ENCODE data around the gene MCTP1. TPM values are rescaled to one million over a fixed set of nuclear protein-coding genes. Genes with fewer than 3 reads are reported as not detected.

Gene MCTP1
- total RNA-seq, 4 donors from 2014 or later: 28.7 to 117 (median 48.2) TPM

DNA sequence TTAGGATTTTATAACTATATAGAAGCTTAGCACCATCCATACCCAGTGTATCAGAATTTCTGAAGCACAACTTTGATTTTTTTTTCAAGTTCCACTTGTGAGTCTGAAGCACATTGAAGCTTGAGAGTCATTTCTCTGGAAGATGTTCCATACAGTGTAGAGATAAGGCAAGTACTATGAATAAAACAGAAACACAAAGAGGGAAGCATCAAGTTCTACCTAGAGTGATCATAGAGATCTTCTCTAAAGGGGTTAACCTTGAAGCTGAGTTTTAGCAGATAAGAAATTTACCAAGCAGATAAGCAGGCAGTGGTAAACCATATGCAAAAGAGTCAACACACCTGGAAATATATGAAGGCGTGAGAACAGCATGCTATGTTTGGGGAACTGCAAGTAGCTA, 125.3 kb downstream of the MCTP1 start:
- H3K9me3 ChIP-seq: no peaks in the 10 kb centered on the region
- H3K27me3 ChIP-seq: no peaks in the 10 kb centered on the region
- no peak overlapping the region for H3K4me3 ChIP-seq
- no peaks in the 10 kb centered on the region for H3K36me3 ChIP-seq
- 97% methylated on average over 1 of the region's 1 CpG for WGBS, 2 donors
- TF ChIP-seq, protein P1, sequence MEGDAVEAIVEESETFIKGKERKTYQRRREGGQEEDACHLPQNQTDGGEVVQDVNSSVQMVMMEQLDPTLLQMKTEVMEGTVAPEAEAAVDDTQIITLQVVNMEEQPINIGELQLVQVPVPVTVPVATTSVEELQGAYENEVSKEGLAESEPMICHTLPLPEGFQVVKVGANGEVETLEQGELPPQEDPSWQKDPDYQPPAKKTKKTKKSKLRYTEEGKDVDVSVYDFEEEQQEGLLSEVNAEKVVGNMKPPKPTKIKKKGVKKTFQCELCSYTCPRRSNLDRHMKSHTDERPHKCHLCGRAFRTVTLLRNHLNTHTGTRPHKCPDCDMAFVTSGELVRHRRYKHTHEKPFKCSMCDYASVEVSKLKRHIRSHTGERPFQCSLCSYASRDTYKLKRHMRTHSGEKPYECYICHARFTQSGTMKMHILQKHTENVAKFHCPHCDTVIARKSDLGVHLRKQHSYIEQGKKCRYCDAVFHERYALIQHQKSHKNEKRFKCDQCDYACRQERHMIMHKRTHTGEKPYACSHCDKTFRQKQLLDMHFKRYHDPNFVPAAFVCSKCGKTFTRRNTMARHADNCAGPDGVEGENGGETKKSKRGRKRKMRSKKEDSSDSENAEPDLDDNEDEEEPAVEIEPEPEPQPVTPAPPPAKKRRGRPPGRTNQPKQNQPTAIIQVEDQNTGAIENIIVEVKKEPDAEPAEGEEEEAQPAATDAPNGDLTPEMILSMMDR (IDR thresholded peaks at IDR 0.05): no peak
- TF ChIP-seq POLR2A (IDR thresholded peaks at IDR 0.05): no peak
- no peak overlapping the region for H3K27ac ChIP-seq
- DNase-seq (ENCODE audit: low spot score in 2 of 2): no peak
- peaks cover 0 to 13% (median 0%) of the 10 kb centered on the region in 4 donors for H3K4me1 ChIP-seq

DNA sequence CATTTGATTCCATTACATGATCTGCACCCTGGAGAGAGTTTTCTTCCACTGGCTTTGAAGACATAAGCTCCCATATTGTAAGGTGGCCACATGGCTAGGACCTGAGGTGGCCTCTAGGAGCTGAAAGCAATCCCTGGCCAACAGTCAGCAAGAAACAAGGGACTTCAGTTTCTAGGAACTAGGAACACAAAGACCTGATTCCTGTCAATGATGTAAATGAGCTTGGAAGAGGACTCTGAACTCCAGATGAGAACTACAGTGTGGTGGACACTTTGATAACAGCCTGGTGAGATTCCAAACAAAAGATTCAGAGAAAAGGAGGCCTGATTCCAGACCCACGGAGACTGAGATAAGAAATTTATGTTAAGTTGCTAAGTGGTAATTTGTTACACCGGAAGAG, 129.0 kb downstream of the MCTP1 start:
- Histone ChIP-seq H3K27ac (no peak overlapping the region), H3K9me3 (no peaks in the 10 kb centered on the region), H3K27me3 (no peaks in the 10 kb centered on the region), H3K36me3 (no peaks in the 10 kb centered on the region), H3K4me3 (no peak overlapping the region), H3K4me1 (no peaks in the 10 kb centered on the region)
- WGBS, 2 donors: 80 to 94% methylated on average over 2 of the region's 2 CpGs
- DNase-seq (ENCODE audit: low spot score in 2 of 2): no peak
- TF ChIP-seq, protein P1 (IDR thresholded peaks at IDR 0.05): no peak
- TF ChIP-seq EP300 (IDR thresholded peaks at IDR 0.05) (no peak), POLR2A (IDR thresholded peaks at IDR 0.05) (no peak)

DNA sequence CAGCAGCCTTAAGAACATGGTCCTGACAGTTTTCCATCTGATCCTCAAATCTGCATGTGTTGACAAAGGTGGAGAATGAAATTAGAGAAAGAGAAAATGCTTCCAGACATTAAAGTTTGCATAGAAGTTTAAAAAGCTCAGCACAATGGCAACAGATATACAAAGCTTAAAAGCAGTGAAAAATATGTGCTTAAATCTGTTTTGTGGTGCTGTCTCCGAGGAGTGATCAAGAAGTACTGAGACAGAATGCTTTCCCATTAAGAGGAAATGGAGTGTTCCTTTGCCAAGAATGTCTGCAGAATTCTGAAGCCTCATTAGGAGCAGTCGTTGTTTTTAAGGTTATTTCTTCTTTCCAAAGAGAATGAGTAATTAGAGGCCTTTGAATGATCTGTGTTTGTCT, 131.4 kb downstream of the MCTP1 start:
- TF ChIP-seq, protein P1 (IDR thresholded peaks at IDR 0.05): no peak
- TF ChIP-seq EP300 (IDR thresholded peaks at IDR 0.05) (no peak), POLR2A (IDR thresholded peaks at IDR 0.05) (no peak)
- Histone ChIP-seq H3K27ac (peak overlapping the region in 1 of 4 donors; percentile 26), H3K36me3 (no peaks in the 10 kb centered on the region), H3K27me3 (no peaks in the 10 kb centered on the region), H3K4me3 (no peak overlapping the region), H3K9me3 (peaks cover 0 to 5% (median 0%) of the 10 kb centered on the region in 4 donors), H3K4me1 (no peaks in the 10 kb centered on the region)
- WGBS, 2 donors: 10 to 11% methylated on average over 2 of the region's 2 CpGs
- no peak for DNase-seq (ENCODE audit: low spot score in 2 of 2)

DNA sequence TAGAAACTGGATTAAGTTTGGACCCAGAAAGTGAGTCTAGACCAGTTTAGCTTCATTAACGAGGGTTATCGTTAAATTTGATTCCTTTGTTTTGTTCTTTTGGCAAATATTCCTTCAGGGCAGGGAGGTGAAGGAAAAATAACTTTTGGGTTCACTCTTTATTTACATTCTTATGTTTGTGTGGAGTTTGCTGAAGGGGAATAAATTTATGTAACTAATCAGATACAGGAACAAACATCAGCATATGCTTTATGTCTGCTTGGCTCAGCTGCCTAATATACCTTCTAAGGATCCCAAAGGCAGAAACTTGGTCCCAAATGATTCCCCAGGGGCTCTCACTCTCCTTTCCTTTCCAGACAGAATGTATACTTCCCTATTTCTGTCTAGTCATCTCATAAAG, 132.4 kb downstream of the MCTP1 start:
- Histone ChIP-seq H3K9me3 (peaks cover 0 to 12% (median 2%) of the 10 kb centered on the region in 4 donors), H3K36me3 (no peaks in the 10 kb centered on the region), H3K27me3 (no peaks in the 10 kb centered on the region), H3K27ac (peak overlapping the region in 2 of 4 donors; percentile 26 to 37), H3K4me3 (no peak overlapping the region), H3K4me1 (no peaks in the 10 kb centered on the region)
- no peak for TF ChIP-seq EP300 (IDR thresholded peaks at IDR 0.05)
- TF ChIP-seq, protein P1 (IDR thresholded peaks at IDR 0.05): no peak
- 45 to 62% methylated on average over 2 of the region's 2 CpGs for WGBS, 2 donors
- no peak for DNase-seq (ENCODE audit: low spot score in 2 of 2)

DNA sequence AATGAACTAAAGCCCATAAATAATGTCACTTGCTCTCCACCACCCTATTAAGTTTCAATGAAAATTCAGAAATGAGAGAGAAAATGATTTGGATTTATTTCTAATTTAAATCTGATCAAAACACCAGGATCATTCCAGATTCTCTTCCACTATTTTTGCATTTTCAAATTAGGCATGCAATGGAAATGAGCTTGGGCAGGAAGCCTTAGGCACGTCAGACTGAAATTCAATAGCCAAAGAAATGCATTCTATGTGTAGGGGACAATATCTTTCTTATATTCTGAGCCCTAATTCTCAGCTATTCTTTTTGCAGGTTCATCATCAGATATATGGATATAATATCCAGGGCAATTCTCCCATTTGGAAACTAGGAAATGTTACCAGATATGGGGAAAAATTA, 132.8 kb downstream of the MCTP1 start:
- H3K4me1 ChIP-seq: no peaks in the 10 kb centered on the region
- peak overlapping the region in 1 of 4 donors; percentile 26 for H3K27ac ChIP-seq
- H3K27me3 ChIP-seq: no peaks in the 10 kb centered on the region
- no peak for DNase-seq (ENCODE audit: low spot score in 2 of 2)
- no peaks in the 10 kb centered on the region for H3K36me3 ChIP-seq
- peaks cover 0 to 16% (median 4%) of the 10 kb centered on the region in 4 donors for H3K9me3 ChIP-seq
- 25 to 38% methylated on average over 1 of the region's 1 CpG for whole genome bisulfite sequencing, 2 donors
- TF ChIP-seq, protein P1 (IDR thresholded peaks at IDR 0.05): no peak
- TF ChIP-seq POLR2A (IDR thresholded peaks at IDR 0.05): no peak
- no peak for TF ChIP-seq EP300 (IDR thresholded peaks at IDR 0.05)
- no peak overlapping the region for H3K4me3 ChIP-seq

All from tibial nerve (tissue), 4 donors.